GM23338 (cell line): ENCODE measurements around the gene FN3KRP. TPM values are rescaled to one million over a fixed set of nuclear protein-coding genes. Genes with fewer than 3 reads are reported as not detected.

ENCODE experiments used
- ATAC-seq: fragments of 200-7000 bp; cut with Tn5 transposase; 3 replicates; pipeline ENCODE4 v1.9.1; 2020
- DNase-seq: peaks from one replicate; pipeline ENCODE4 v3.0.0-alpha.2; 2015; ENCODE audit warnings: low spot score
- H2AFZ ChIP-seq: fragments of 200-600 bp; sonication (generic); 2 replicates; pipeline ENCODE4 v1.8.0; 2016; ENCODE audit warnings: antibody characterized with exemption, mild to moderate bottlenecking, moderate library complexity
- H3F3A ChIP-seq: fragments of 200-600 bp; sonication (generic); replicated peaks from 2 replicates; pipeline ENCODE4 v1.8.0; 2017; ENCODE audit warnings: antibody characterized with exemption, mixed run types, low read depth
- H3K27ac ChIP-seq: fragments of 200-600 bp; sonication (generic); 2 replicates; pipeline ENCODE4 v1.6.1; 2016; ENCODE audit warnings: low read depth
- H3K27me3 ChIP-seq: fragments of 200-600 bp; sonication (generic); 2 replicates; pipeline ENCODE4 v1.8.0; 2016; ENCODE audit warnings: mild to moderate bottlenecking, mixed run types, moderate library complexity; ENCODE audit not compliant: insufficient read depth
- H3K36me3 ChIP-seq: fragments of 200-600 bp; sonication (generic); 2 replicates; pipeline ENCODE4 v1.8.0; 2016; ENCODE audit warnings: mild to moderate bottlenecking; ENCODE audit not compliant: insufficient read depth
- H3K4me1 ChIP-seq: fragments of 200-600 bp; sonication (generic); 2 replicates; pipeline ENCODE4 v1.8.0; 2016; ENCODE audit warnings: mild to moderate bottlenecking, moderate library complexity; ENCODE audit not compliant: insufficient read depth
- H3K4me2 ChIP-seq: fragments of 200-600 bp; sonication (generic); 2 replicates; pipeline ENCODE4 v1.7.1; 2017; ENCODE audit warnings: mixed run types
- H3K4me3 ChIP-seq: fragments of 200-600 bp; sonication (generic); 2 replicates; pipeline ENCODE4 v1.6.1; 2016; ENCODE audit warnings: mixed run types
- H3K79me2 ChIP-seq: fragments of 200-600 bp; sonication (generic); replicated peaks from 2 replicates; pipeline ENCODE4 v1.8.0; 2017; ENCODE audit warnings: mild to moderate bottlenecking; ENCODE audit not compliant: insufficient read depth
- H3K9me2 ChIP-seq: fragments of 200-600 bp; sonication (generic); 2 replicates; pipeline ENCODE4 v1.8.0; 2017; ENCODE audit not compliant: insufficient read depth
- H4K20me1 ChIP-seq: fragments of 200-600 bp; sonication (generic); replicated peaks from 2 replicates; pipeline ENCODE4 v1.8.0; 2017; ENCODE audit warnings: mild to moderate bottlenecking; ENCODE audit not compliant: insufficient read depth
- H3K27ac Mint-ChIP-seq: 2 replicates; pipeline ENCODE4 v1.8.0; 2020; ENCODE audit warnings: inconsistent platforms, mild to moderate bottlenecking, moderate library complexity, mixed read lengths
- H3K27me3 Mint-ChIP-seq: 3 replicates; pipeline ENCODE4 v1.8.0; 2022; ENCODE audit warnings: low read depth, mild to moderate bottlenecking, moderate library complexity, mixed read lengths, inconsistent platforms; ENCODE audit not compliant: insufficient read depth, poor library complexity
- H3K36me3 Mint-ChIP-seq: 3 replicates; pipeline ENCODE4 v1.8.0; 2021; ENCODE audit warnings: low read depth, mild to moderate bottlenecking, inconsistent platforms, moderate library complexity, mixed read lengths
- H3K4me1 Mint-ChIP-seq: 3 replicates; pipeline ENCODE4 v1.8.0; 2020; ENCODE audit warnings: mild to moderate bottlenecking, inconsistent platforms, mixed read lengths
- H3K4me3 Mint-ChIP-seq: 3 replicates; pipeline ENCODE4 v1.8.0; 2021; ENCODE audit warnings: moderate library complexity, mild to moderate bottlenecking, inconsistent platforms, mixed read lengths
- H3K9me3 Mint-ChIP-seq: 3 replicates; pipeline ENCODE4 v1.8.0; 2020; ENCODE audit warnings: moderate library complexity, mild to moderate bottlenecking, inconsistent platforms, mixed read lengths
- CREB1 ChIP-seq: fragments of 250-450 bp; sonication (Bioruptor Pico); IDR thresholded peaks from 2 replicates; pipeline ENCODE4 v1.5.0; 2020; ENCODE audit warnings: low read depth, mild to moderate bottlenecking, moderate library complexity
- EZH2 ChIP-seq: fragments of 200-600 bp; sonication (generic); IDR thresholded peaks from one replicate; pipeline ENCODE4 v1.8.0; 2017; ENCODE audit warnings: antibody characterized with exemption, mild to moderate bottlenecking, low read depth; ENCODE audit not compliant: unreplicated experiment
- EZH2phosphoT487 ChIP-seq: fragments of 200-600 bp; sonication (generic); IDR thresholded peaks from one replicate; pipeline ENCODE4 v1.8.1; 2018; ENCODE audit warnings: antibody characterized with exemption; ENCODE audit not compliant: unreplicated experiment
- JUNB ChIP-seq: IDR thresholded peaks from one replicate; pipeline ENCODE4 v1.6.1; 2016; ENCODE audit warnings: antibody characterized with exemption; ENCODE audit not compliant: unreplicated experiment
- NANOG ChIP-seq: IDR thresholded peaks from 2 replicates; pipeline ENCODE4 v1.6.1; 2016; ENCODE audit warnings: antibody characterized with exemption, borderline replicate concordance
- POLR2AphosphoS5 ChIP-seq: IDR thresholded peaks from 2 replicates; pipeline ENCODE4 v1.6.1; 2016; ENCODE audit warnings: antibody characterized with exemption, low read depth
- STAT1 ChIP-seq: IDR thresholded peaks from one replicate; pipeline ENCODE4 v1.6.1; 2016; ENCODE audit warnings: antibody characterized with exemption; ENCODE audit not compliant: unreplicated experiment
- ZNF114 ChIP-seq: fragments of 250-450 bp; sonication (Bioruptor Pico); IDR thresholded peaks from 2 replicates; pipeline ENCODE4 v1.5.0; 2020; ENCODE audit warnings: mild to moderate bottlenecking, moderate library complexity
- ZNF331 ChIP-seq: fragments of 250-450 bp; sonication (Bioruptor Pico); IDR thresholded peaks from 2 replicates; pipeline ENCODE4 v1.5.0; 2020; ENCODE audit warnings: low read depth, mild to moderate bottlenecking, moderate library complexity
- ZNF462 ChIP-seq: fragments of 250-450 bp; sonication (Bioruptor Pico); IDR thresholded peaks from 2 replicates; pipeline ENCODE4 v1.5.0; 2020; ENCODE audit warnings: mild to moderate bottlenecking, moderate library complexity
- polyA plus RNA-seq: library from polyadenylated mRNA; unstranded; fragments of >200 nt; fragmentation: Nextera tagmentation; extraction: Ambion mirVana; gene quantifications from 2 replicates; pipeline ENCODE4 v1.2.1, GENCODE V29; 2016
- total RNA-seq: library from RNA; depleted of rRNA; stranded (reverse); fragments of >200 nt; shearing (Covaris generic); gene quantifications from 2 replicates; pipeline ENCODE4 v1.2.3, GENCODE V29; 2014
- TF ChIP-seq, protein P1 (sequence below): IDR thresholded peaks from one replicate; pipeline ENCODE4 v1.6.1; 2018; ENCODE audit warnings: antibody characterized with exemption; ENCODE audit not compliant: unreplicated experiment
- TF ChIP-seq, protein P2 (sequence below): IDR thresholded peaks from 2 replicates; pipeline ENCODE4 v1.6.1; 2016; ENCODE audit warnings: antibody characterized with exemption
- TF ChIP-seq, protein P3 (sequence below), 2 experiments: fragments of 200-600 bp in 1 of 2; sonication (generic) in 1 of 2; conservative IDR thresholded peaks; 2 replicates each; pipeline versions ENCODE4 v1.5.1 to v1.6.1; 2016 to 2017; ENCODE audit warnings: antibody characterized with exemption in 2 of 2, low read depth in 2 of 2, mild to moderate bottlenecking in 2 of 2, moderate library complexity in 1 of 2

FN3KRP gene
- total and polyA plus RNA-seq, 2 experiments from 2014 or later, result 15.9 to 16.7 TPM

GRCh38 chr17:82689077-82689476, 27.4 kb upstream of the FN3KRP start:
- Mint-ChIP-seq H3K4me1 (no peaks in the 10 kb centered on the region; the same call in 2 of the 3 replicates), H3K27me3 (no peaks in the 10 kb centered on the region), H3K4me3 (no peak overlapping the region), H3K27ac (no peak overlapping the region), H3K36me3 (no peaks in the 10 kb centered on the region), H3K9me3 (no peaks in the 10 kb centered on the region; the same call in 2 of the 3 replicates)
- Histone ChIP-seq H4K20me1 (no peaks in the 10 kb centered on the region), H3K4me3 (no peak overlapping the region), H3K79me2 (no peaks in the 10 kb centered on the region), H3K4me2 (no peak overlapping the region), H3F3A (no peaks in the 10 kb centered on the region), H3K4me1 (no peaks in the 10 kb centered on the region), H3K27me3 (no peaks in the 10 kb centered on the region), H3K36me3 (no peaks in the 10 kb centered on the region), H2AFZ (no peak overlapping the region), H3K9me2 (no peaks in the 10 kb centered on the region), H3K27ac (no peak overlapping the region)
- DNase-seq, result no peak
- TF ChIP-seq POLR2AphosphoS5 (no peak), EZH2 (no peak), JUNB (no peak), ZNF462 (CRISPR knock-in tag) (no peak), ZNF331 (CRISPR knock-in tag) (no peak), STAT1 (no peak), EZH2phosphoT487 (no peak), NANOG (no peak), ZNF114 (CRISPR knock-in tag) (no peak), CREB1 (CRISPR knock-in tag) (no peak)
- TF ChIP-seq, protein P1, sequence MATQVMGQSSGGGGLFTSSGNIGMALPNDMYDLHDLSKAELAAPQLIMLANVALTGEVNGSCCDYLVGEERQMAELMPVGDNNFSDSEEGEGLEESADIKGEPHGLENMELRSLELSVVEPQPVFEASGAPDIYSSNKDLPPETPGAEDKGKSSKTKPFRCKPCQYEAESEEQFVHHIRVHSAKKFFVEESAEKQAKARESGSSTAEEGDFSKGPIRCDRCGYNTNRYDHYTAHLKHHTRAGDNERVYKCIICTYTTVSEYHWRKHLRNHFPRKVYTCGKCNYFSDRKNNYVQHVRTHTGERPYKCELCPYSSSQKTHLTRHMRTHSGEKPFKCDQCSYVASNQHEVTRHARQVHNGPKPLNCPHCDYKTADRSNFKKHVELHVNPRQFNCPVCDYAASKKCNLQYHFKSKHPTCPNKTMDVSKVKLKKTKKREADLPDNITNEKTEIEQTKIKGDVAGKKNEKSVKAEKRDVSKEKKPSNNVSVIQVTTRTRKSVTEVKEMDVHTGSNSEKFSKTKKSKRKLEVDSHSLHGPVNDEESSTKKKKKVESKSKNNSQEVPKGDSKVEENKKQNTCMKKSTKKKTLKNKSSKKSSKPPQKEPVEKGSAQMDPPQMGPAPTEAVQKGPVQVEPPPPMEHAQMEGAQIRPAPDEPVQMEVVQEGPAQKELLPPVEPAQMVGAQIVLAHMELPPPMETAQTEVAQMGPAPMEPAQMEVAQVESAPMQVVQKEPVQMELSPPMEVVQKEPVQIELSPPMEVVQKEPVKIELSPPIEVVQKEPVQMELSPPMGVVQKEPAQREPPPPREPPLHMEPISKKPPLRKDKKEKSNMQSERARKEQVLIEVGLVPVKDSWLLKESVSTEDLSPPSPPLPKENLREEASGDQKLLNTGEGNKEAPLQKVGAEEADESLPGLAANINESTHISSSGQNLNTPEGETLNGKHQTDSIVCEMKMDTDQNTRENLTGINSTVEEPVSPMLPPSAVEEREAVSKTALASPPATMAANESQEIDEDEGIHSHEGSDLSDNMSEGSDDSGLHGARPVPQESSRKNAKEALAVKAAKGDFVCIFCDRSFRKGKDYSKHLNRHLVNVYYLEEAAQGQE, result no peak
- TF ChIP-seq, protein P2, sequence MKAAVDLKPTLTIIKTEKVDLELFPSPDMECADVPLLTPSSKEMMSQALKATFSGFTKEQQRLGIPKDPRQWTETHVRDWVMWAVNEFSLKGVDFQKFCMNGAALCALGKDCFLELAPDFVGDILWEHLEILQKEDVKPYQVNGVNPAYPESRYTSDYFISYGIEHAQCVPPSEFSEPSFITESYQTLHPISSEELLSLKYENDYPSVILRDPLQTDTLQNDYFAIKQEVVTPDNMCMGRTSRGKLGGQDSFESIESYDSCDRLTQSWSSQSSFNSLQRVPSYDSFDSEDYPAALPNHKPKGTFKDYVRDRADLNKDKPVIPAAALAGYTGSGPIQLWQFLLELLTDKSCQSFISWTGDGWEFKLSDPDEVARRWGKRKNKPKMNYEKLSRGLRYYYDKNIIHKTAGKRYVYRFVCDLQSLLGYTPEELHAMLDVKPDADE, result no peak
- TF ChIP-seq, protein P3, sequence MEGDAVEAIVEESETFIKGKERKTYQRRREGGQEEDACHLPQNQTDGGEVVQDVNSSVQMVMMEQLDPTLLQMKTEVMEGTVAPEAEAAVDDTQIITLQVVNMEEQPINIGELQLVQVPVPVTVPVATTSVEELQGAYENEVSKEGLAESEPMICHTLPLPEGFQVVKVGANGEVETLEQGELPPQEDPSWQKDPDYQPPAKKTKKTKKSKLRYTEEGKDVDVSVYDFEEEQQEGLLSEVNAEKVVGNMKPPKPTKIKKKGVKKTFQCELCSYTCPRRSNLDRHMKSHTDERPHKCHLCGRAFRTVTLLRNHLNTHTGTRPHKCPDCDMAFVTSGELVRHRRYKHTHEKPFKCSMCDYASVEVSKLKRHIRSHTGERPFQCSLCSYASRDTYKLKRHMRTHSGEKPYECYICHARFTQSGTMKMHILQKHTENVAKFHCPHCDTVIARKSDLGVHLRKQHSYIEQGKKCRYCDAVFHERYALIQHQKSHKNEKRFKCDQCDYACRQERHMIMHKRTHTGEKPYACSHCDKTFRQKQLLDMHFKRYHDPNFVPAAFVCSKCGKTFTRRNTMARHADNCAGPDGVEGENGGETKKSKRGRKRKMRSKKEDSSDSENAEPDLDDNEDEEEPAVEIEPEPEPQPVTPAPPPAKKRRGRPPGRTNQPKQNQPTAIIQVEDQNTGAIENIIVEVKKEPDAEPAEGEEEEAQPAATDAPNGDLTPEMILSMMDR (conservative IDR thresholded peaks at IDR 0.05; ENCODE audit: low read depth in 2 of 2), result no peak
- ATAC-seq, result no peak; the same call in 2 of the 3 replicates
